ENCODE measurements around the gene DKK3. TPM values are rescaled to one million over a fixed set of nuclear protein-coding genes. Genes with fewer than 3 reads are reported as not detected.

DKK3 gene
- total RNA-seq, 1 experiment from 2014 or later = 0.33 TPM

DNA sequence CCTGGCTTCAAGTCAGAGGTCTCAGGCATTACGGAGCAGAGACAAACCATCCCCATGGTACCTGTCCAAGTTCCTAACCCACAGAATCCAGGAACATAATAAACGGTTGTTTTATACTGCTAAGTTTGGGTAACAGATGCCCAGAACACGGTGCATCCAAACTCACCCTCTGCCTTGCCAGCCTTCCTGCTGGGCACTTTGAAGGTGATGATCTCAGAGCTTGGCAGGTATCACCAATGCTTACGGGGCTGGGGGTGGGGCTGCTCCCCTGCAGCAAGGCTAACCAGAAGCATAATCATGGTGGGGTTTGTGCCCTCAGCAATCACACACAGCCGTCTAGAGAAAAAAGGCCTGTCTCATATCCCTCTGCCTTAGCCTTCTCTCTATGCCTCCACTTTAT is 27.1 kb downstream of the DKK3 start:
- Mint-ChIP-seq H3K9me3 (ENCODE audit: unreplicated experiment) (no peaks in the 10 kb centered on the region), H3K36me3 (ENCODE audit: insufficient read depth, unreplicated experiment) (peaks cover 9% of the 10 kb centered on the region), H3K27me3 (ENCODE audit: insufficient read depth, unreplicated experiment) (no peaks in the 10 kb centered on the region), H3K4me3 (ENCODE audit: unreplicated experiment) (no peak overlapping the region), H3K4me1 (ENCODE audit: insufficient read depth, unreplicated experiment) (peaks cover 31% of the 10 kb centered on the region), H3K27ac (ENCODE audit: low read depth, unreplicated experiment) (no peak overlapping the region)
- no peak for DNase-seq (ENCODE audit: unreplicated experiment)
- CTCF ChIA-PET = interaction anchor here (0.6 to 2.6 kb wide), 4 partner anchors 66 to 703 kb away, joined by 3 to 7 read pairs (median 3); no protein-coding TSS in a partner anchor
- no TSS peak for BruUV-seq (replicated peaks)
- POLR2A ChIA-PET = interaction anchor here (1.1 to 3.8 kb wide), 3 partner anchors 12 to 72 kb away, joined by 3 to 20 read pairs (median 4); no protein-coding TSS in a partner anchor
- TF ChIP-seq, protein P1, sequence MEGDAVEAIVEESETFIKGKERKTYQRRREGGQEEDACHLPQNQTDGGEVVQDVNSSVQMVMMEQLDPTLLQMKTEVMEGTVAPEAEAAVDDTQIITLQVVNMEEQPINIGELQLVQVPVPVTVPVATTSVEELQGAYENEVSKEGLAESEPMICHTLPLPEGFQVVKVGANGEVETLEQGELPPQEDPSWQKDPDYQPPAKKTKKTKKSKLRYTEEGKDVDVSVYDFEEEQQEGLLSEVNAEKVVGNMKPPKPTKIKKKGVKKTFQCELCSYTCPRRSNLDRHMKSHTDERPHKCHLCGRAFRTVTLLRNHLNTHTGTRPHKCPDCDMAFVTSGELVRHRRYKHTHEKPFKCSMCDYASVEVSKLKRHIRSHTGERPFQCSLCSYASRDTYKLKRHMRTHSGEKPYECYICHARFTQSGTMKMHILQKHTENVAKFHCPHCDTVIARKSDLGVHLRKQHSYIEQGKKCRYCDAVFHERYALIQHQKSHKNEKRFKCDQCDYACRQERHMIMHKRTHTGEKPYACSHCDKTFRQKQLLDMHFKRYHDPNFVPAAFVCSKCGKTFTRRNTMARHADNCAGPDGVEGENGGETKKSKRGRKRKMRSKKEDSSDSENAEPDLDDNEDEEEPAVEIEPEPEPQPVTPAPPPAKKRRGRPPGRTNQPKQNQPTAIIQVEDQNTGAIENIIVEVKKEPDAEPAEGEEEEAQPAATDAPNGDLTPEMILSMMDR (IDR thresholded peaks at IDR 0.05; ENCODE audit: unreplicated experiment) = no peak
- intact Hi-C loops (cut with micrococcal nuclease) = no loop called here

DNA sequence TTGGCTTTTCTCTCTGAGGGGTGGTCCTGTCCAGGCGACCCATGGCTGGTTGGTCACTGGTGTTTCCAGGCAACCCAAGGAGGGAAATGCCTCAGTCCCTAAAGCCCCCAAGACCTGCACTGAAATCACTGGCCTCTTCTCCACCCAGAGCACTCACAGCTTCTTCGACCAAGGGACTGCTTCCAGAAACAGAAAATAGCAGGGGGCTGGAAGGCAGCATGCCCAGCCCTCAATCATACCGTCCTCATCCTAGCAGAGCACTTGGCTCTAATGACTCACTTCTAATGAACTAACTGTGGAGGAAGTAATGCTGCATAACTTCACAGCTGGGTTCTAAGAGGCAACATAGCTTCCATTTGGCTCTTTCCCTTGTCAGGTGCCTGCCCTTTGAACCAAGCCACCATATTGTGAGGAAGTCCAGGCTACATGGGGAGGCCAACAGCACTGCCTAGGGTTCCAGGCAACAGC is 27.6 kb downstream of the DKK3 start:
- POLR2A ChIA-PET = interaction anchor here (0.6 to 3.8 kb wide), 6 partner anchors 12 to 146 kb away, joined by 3 to 20 read pairs (median 4); no protein-coding TSS in a partner anchor
- no peaks in the 10 kb centered on the region for H3K27me3 Mint-ChIP-seq (ENCODE audit: insufficient read depth, unreplicated experiment)
- H3K4me3 Mint-ChIP-seq (ENCODE audit: unreplicated experiment) = no peak overlapping the region
- peaks cover 9% of the 10 kb centered on the region for H3K36me3 Mint-ChIP-seq (ENCODE audit: insufficient read depth, unreplicated experiment)
- CTCF ChIA-PET = interaction anchor here (0.6 to 2.6 kb wide), 5 partner anchors 14 to 704 kb away, joined by 3 to 8 read pairs (median 3); partner anchors contain the start of gene USP47
- DNase-seq (ENCODE audit: unreplicated experiment) = no peak
- no peaks in the 10 kb centered on the region for H3K9me3 Mint-ChIP-seq (ENCODE audit: unreplicated experiment)
- no TSS peak for BruUV-seq (replicated peaks)
- peaks cover 36% of the 10 kb centered on the region for H3K4me1 Mint-ChIP-seq (ENCODE audit: insufficient read depth, unreplicated experiment)
- no peak overlapping the region for H3K27ac Mint-ChIP-seq (ENCODE audit: low read depth, unreplicated experiment)
- TF ChIP-seq, protein P1 (IDR thresholded peaks at IDR 0.05; ENCODE audit: unreplicated experiment) = no peak
- intact Hi-C loops (cut with micrococcal nuclease) = no loop called here

DNA sequence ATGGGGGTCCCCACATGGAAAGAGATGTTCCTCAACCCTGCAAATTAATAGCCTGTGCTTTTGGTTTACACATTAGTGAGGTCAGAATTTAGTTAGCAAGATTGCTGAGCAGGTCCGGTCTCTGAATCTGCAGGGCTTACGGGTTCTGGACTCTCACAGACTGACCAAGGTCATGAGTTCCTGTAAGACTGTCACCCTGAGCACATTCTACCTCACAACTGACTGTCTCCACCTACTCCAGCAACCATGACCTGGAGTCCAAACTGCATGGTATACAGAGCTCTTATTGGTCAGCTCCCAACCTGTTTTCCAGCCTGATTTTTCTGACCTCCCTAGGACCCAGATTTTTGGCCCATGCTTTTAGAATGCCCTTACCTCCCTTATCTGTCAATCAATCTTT is 28.2 kb downstream of the DKK3 start:
- Mint-ChIP-seq H3K4me1 (ENCODE audit: insufficient read depth, unreplicated experiment) (peaks cover 39% of the 10 kb centered on the region), H3K36me3 (ENCODE audit: insufficient read depth, unreplicated experiment) (peaks cover 9% of the 10 kb centered on the region), H3K4me3 (ENCODE audit: unreplicated experiment) (peak overlapping the region; percentile 17), H3K27ac (ENCODE audit: low read depth, unreplicated experiment) (peak overlapping the region; percentile 68), H3K27me3 (ENCODE audit: insufficient read depth, unreplicated experiment) (no peaks in the 10 kb centered on the region), H3K9me3 (ENCODE audit: unreplicated experiment) (no peaks in the 10 kb centered on the region)
- DNase-seq (ENCODE audit: unreplicated experiment) = no peak
- ChIA-PET POLR2A (interaction anchor here (0.6 to 3.8 kb wide), 7 partner anchors 10 to 147 kb away, joined by 3 to 20 read pairs (median 4); no protein-coding TSS in a partner anchor), CTCF (interaction anchor here (0.6 to 2.6 kb wide), 5 partner anchors 8 to 138 kb away, joined by 3 to 8 read pairs (median 6); partner anchors contain the start of gene USP47)
- intact Hi-C loops (cut with micrococcal nuclease) = no loop called here
- no TSS peak for BruUV-seq (replicated peaks)
- TF ChIP-seq, protein P1 (IDR thresholded peaks at IDR 0.05; ENCODE audit: unreplicated experiment) = no peak

DNA sequence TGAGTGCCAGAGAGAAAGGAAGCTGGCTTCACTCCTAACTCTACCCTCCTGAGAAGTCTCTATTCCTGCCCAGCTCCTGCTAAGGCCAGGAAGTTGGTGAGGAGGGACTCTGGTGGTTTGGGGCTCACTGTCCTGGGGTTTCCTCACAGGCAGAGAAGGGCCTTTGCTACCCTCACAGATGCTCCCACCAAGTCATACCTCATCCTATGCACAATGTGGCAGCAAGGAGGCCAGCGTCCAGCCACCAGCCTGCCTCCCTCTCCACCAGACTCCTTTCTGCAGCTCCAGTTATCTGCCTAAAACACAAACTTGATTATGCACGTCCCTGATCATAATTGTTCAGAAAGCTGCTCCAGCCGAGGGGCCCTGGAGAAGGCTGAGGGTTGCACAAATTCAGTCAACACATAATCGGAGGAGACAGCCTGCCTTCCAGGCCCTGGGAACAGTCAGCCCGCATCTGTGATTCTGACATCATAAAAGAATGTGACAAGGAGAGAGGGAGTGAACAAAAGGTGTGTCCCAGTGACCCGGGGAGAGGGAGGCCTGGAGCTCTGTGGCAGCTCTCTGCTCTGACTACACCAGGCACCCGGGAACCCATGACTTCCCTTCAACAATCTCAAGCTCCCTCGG is 28.8 kb downstream of the DKK3 start:
- TF ChIP-seq, protein P1 (IDR thresholded peaks at IDR 0.05; ENCODE audit: unreplicated experiment) = no peak
- H3K4me3 Mint-ChIP-seq (ENCODE audit: unreplicated experiment) = peak overlapping the region; percentile 17
- peak overlapping the region; percentile 68 for H3K27ac Mint-ChIP-seq (ENCODE audit: low read depth, unreplicated experiment)
- H3K9me3 Mint-ChIP-seq (ENCODE audit: unreplicated experiment) = no peaks in the 10 kb centered on the region
- intact Hi-C loops (cut with micrococcal nuclease) = no loop called here
- H3K36me3 Mint-ChIP-seq (ENCODE audit: insufficient read depth, unreplicated experiment) = peaks cover 9% of the 10 kb centered on the region
- ChIA-PET CTCF (interaction anchor here (0.7 to 2.6 kb wide), 5 partner anchors 9 to 68 kb away, joined by 3 to 8 read pairs (median 6); no protein-coding TSS in a partner anchor), POLR2A (interaction anchor here (0.6 to 3.8 kb wide), 6 partner anchors 11 to 726 kb away, joined by 3 to 20 read pairs (median 4); no protein-coding TSS in a partner anchor)
- BruUV-seq (replicated peaks) = no TSS peak
- H3K27me3 Mint-ChIP-seq (ENCODE audit: insufficient read depth, unreplicated experiment) = no peaks in the 10 kb centered on the region
- peaks cover 39% of the 10 kb centered on the region for H3K4me1 Mint-ChIP-seq (ENCODE audit: insufficient read depth, unreplicated experiment)
- peak; percentile 33 for DNase-seq (ENCODE audit: unreplicated experiment)
